ENCODE measurements around the gene RABL3.
"Not testable (repeated sequence)": the region's sequence is repeated elsewhere in the genome, so short reads cannot be mapped to it uniquely, and the experiment has no call there.

RABL3 gene

GRCh38 chr3:120766576-120766975 lies 24.3 kb upstream of the RABL3 start:
- H3K27me3 ChIP-seq (ENCODE audit: insufficient read depth, low read length), result no peaks in the 10 kb centered on the region
- peaks cover 19% of the 10 kb centered on the region for H3K4me1 ChIP-seq (ENCODE audit: insufficient read depth, low read length)
- no peak overlapping the region for H3K27ac ChIP-seq (ENCODE audit: low read length)
- H3K9me3 ChIP-seq (ENCODE audit: insufficient read depth, low read depth, low read length), result no peaks in the 10 kb centered on the region
- no peak overlapping the region for H3K9ac ChIP-seq (ENCODE audit: low read depth, low read length)
- peaks cover 12% of the 10 kb centered on the region; the same call in 1 of the 2 replicates for H3K36me3 ChIP-seq (ENCODE audit: insufficient read depth, low read depth, low read length)
- H3K4me3 ChIP-seq (ENCODE audit: low read length), result no peak overlapping the region

DNA sequence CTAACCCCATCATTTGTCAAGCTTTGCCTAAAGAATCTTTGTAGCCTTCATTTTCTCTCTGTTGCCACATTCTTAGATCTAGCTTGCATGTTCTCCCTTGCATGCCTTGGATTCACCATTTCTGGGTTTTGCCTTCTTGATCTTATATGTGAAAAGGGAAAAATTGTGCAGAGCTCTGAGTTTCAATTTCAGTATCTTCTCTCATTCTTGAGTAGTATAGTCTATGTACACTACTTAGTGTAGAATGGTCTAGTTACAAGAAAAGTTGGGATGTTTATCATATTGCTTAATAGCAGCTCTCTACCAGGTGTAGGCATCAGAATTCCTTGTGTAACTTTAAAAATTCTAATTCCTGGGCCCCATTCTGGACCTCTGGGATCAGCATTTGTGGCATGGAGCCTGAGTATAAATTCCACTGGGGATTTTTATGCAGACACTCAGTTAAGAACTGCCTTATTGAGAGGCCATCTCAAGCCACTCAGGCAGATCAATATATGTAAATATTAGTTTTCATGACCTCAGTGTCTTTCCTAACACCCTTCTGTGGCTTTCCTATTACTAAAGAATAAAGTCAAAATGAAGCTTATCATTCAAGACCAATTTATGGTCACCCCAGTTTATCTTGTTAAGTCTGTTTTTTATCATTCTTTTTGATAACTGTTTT lies 23.6 kb upstream of the RABL3 start:
- Histone ChIP-seq H3K4me3 (ENCODE audit: low read length) (no peak overlapping the region), H3K27me3 (ENCODE audit: insufficient read depth, low read length) (no peaks in the 10 kb centered on the region), H3K4me1 (ENCODE audit: insufficient read depth, low read length) (peaks cover 18% of the 10 kb centered on the region), H3K27ac (ENCODE audit: low read length) (no peak overlapping the region), H3K36me3 (ENCODE audit: insufficient read depth, low read depth, low read length) (peaks cover 6% of the 10 kb centered on the region; the same call in 1 of the 2 replicates), H3K9ac (ENCODE audit: low read depth, low read length) (no peak overlapping the region), H3K9me3 (ENCODE audit: insufficient read depth, low read depth, low read length) (no peaks in the 10 kb centered on the region)

- Histone ChIP-seq H3K4me3 (ENCODE audit: low read length) (no peak overlapping the region), H3K27me3 (ENCODE audit: insufficient read depth, low read length) (no peaks in the 10 kb centered on the region), H3K9me3 (ENCODE audit: insufficient read depth, low read depth, low read length) (no peaks in the 10 kb centered on the region), H3K4me1 (ENCODE audit: insufficient read depth, low read length) (peaks cover 18% of the 10 kb centered on the region), H3K27ac (ENCODE audit: low read length) (no peak overlapping the region), H3K9ac (ENCODE audit: low read depth, low read length) (peak overlapping the region; percentile 2; the same call in 1 of the 2 replicates), H3K36me3 (ENCODE audit: insufficient read depth, low read depth, low read length) (no peaks in the 10 kb centered on the region)
These were observed 21.9 kb upstream of the RABL3 start for GRCh38 chr3:120764206-120764605.

- Histone ChIP-seq H3K27me3 (ENCODE audit: insufficient read depth, low read length) (no peaks in the 10 kb centered on the region), H3K36me3 (ENCODE audit: insufficient read depth, low read depth, low read length) (no peaks in the 10 kb centered on the region), H3K4me1 (ENCODE audit: insufficient read depth, low read length) (peaks cover 18% of the 10 kb centered on the region), H3K9ac (ENCODE audit: low read depth, low read length) (no peak overlapping the region), H3K27ac (ENCODE audit: low read length) (no peak overlapping the region), H3K9me3 (ENCODE audit: insufficient read depth, low read depth, low read length) (no peaks in the 10 kb centered on the region), H3K4me3 (ENCODE audit: low read length) (no peak overlapping the region)
These were observed 21.3 kb upstream of the RABL3 start for GRCh38 chr3:120763601-120764000.

DNA sequence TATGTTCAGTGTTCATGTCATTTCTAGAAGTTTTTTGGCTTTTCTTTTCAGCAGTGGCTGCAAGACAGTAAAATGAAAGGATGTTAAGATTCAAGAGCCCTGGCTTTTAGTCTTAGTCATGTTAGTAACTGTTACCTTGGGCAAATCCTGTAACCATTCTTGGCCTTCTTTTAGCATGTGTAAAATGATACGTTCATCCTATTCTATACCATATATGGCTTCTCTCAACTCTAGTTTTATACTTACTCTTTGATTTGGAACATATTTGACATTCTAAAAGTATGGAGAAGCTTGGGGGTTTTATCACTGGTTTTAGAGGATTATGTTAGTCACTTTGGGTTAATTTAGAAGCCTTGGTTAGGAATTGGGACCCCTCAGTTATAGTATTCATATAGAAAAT lies 20.3 kb upstream of the RABL3 start:
- H3K9ac ChIP-seq (ENCODE audit: low read depth, low read length), result no peak overlapping the region
- no peaks in the 10 kb centered on the region for H3K27me3 ChIP-seq (ENCODE audit: insufficient read depth, low read length)
- H3K9me3 ChIP-seq (ENCODE audit: insufficient read depth, low read depth, low read length), result no peaks in the 10 kb centered on the region
- H3K27ac ChIP-seq (ENCODE audit: low read length), result no peak overlapping the region
- H3K4me3 ChIP-seq (ENCODE audit: low read length), result no peak overlapping the region
- H3K36me3 ChIP-seq (ENCODE audit: insufficient read depth, low read depth, low read length), result peaks cover 2% of the 10 kb centered on the region; the same call in 1 of the 2 replicates
- peaks cover 18% of the 10 kb centered on the region for H3K4me1 ChIP-seq (ENCODE audit: insufficient read depth, low read length)

GRCh38 chr3:120758551-120758950 lies 16.2 kb upstream of the RABL3 start:
- not testable (repeated sequence) for H3K4me1 ChIP-seq (ENCODE audit: insufficient read depth, low read length); H3K9me3 ChIP-seq (ENCODE audit: insufficient read depth, low read depth, low read length); H3K9ac ChIP-seq (ENCODE audit: low read depth, low read length); H3K27me3 ChIP-seq (ENCODE audit: insufficient read depth, low read length); H3K4me3 ChIP-seq (ENCODE audit: low read length); H3K27ac ChIP-seq (ENCODE audit: low read length)
- peaks cover 32% of the 10 kb centered on the region for H3K36me3 ChIP-seq (ENCODE audit: insufficient read depth, low read depth, low read length)

DNA sequence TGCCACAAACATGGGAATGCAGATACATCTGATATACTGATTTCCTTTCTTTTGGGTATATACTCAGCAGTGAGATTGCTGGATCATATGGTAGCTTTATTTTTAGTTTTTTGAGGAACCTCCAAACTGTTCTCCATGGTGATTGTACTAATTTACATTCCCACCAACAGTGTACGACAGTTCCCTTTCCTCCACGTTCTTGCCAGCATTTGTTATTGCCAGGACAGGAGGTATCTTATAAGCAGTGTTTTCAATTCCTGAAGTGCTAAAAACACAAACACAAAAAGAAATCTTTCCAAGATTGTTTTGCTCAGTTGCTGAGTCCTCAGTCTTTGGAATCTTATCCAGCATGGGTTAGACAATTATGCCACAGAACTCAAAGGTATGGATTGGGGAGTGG lies 13.7 kb upstream of the RABL3 start:
- Histone ChIP-seq H3K27me3 (ENCODE audit: insufficient read depth, low read length) (no peaks in the 10 kb centered on the region), H3K4me3 (ENCODE audit: low read length) (no peak overlapping the region)

GRCh38 chr3:120753810-120754209 lies 11.5 kb upstream of the RABL3 start:
- Histone ChIP-seq H3K36me3 (ENCODE audit: insufficient read depth, low read depth, low read length) (peaks cover 64% of the 10 kb centered on the region), H3K9ac (ENCODE audit: low read depth, low read length) (no peak overlapping the region), H3K4me3 (ENCODE audit: low read length) (no peak overlapping the region), H3K27ac (ENCODE audit: low read length) (no peak overlapping the region), H3K4me1 (ENCODE audit: insufficient read depth, low read length) (peaks cover 3% of the 10 kb centered on the region), H3K9me3 (ENCODE audit: insufficient read depth, low read depth, low read length) (no peaks in the 10 kb centered on the region), H3K27me3 (ENCODE audit: insufficient read depth, low read length) (no peaks in the 10 kb centered on the region)

More for the DNA sequence above, 13.7 kb upstream of the RABL3 start:
- no peaks in the 10 kb centered on the region; the same call in 1 of the 2 replicates for H3K4me1 ChIP-seq (ENCODE audit: insufficient read depth, low read length)
- H3K9me3 ChIP-seq (ENCODE audit: insufficient read depth, low read depth, low read length), result no peaks in the 10 kb centered on the region
- H3K36me3 ChIP-seq (ENCODE audit: insufficient read depth, low read depth, low read length), result peaks cover 55% of the 10 kb centered on the region
- H3K27ac ChIP-seq (ENCODE audit: low read length), result no peak overlapping the region
- no peak overlapping the region for H3K9ac ChIP-seq (ENCODE audit: low read depth, low read length)

GRCh38 chr3:120752865-120753264 lies 10.5 kb upstream of the RABL3 start:
- H3K9ac ChIP-seq (ENCODE audit: low read depth, low read length), result no peak overlapping the region
- peaks cover 64% of the 10 kb centered on the region for H3K36me3 ChIP-seq (ENCODE audit: insufficient read depth, low read depth, low read length)

GRCh38 chr3:120752230-120752629 lies 9.9 kb upstream of the RABL3 start:
- no peaks in the 10 kb centered on the region for H3K9me3 ChIP-seq (ENCODE audit: insufficient read depth, low read depth, low read length)
- H3K4me3 ChIP-seq (ENCODE audit: low read length), result no peak overlapping the region
- H3K27me3 ChIP-seq (ENCODE audit: insufficient read depth, low read length), result no peaks in the 10 kb centered on the region
- peaks cover 60% of the 10 kb centered on the region for H3K36me3 ChIP-seq (ENCODE audit: insufficient read depth, low read depth, low read length)
- H3K4me1 ChIP-seq (ENCODE audit: insufficient read depth, low read length), result peaks cover 3% of the 10 kb centered on the region
- no peak overlapping the region for H3K9ac ChIP-seq (ENCODE audit: low read depth, low read length)
- no peak overlapping the region for H3K27ac ChIP-seq (ENCODE audit: low read length)

More at GRCh38 chr3:120752865-120753264, 10.5 kb upstream of the RABL3 start:
- H3K4me1 ChIP-seq (ENCODE audit: insufficient read depth, low read length), result peaks cover 3% of the 10 kb centered on the region
- H3K9me3 ChIP-seq (ENCODE audit: insufficient read depth, low read depth, low read length), result no peaks in the 10 kb centered on the region
- H3K27me3 ChIP-seq (ENCODE audit: insufficient read depth, low read length), result no peaks in the 10 kb centered on the region
- H3K27ac ChIP-seq (ENCODE audit: low read length), result no peak overlapping the region
- no peak overlapping the region for H3K4me3 ChIP-seq (ENCODE audit: low read length)

GRCh38 chr3:120749843-120750242 lies 7.5 kb upstream of the RABL3 start:
- Histone ChIP-seq H3K4me3 (ENCODE audit: low read length) (no peak overlapping the region), H3K9ac (ENCODE audit: low read depth, low read length) (no peak overlapping the region), H3K27me3 (ENCODE audit: insufficient read depth, low read length) (no peaks in the 10 kb centered on the region), H3K9me3 (ENCODE audit: insufficient read depth, low read depth, low read length) (no peaks in the 10 kb centered on the region), H3K27ac (ENCODE audit: low read length) (no peak overlapping the region), H3K4me1 (ENCODE audit: insufficient read depth, low read length) (peaks cover 3% of the 10 kb centered on the region), H3K36me3 (ENCODE audit: insufficient read depth, low read depth, low read length) (peaks cover 43% of the 10 kb centered on the region)

GRCh38 chr3:120745466-120745865 lies 3.1 kb upstream of the RABL3 start:
- Histone ChIP-seq H3K9me3 (ENCODE audit: insufficient read depth, low read depth, low read length) (no peaks in the 10 kb centered on the region), H3K27ac (ENCODE audit: low read length) (no peak overlapping the region), H3K36me3 (ENCODE audit: insufficient read depth, low read depth, low read length) (peaks cover 3% of the 10 kb centered on the region; the same call in 1 of the 2 replicates), H3K4me3 (ENCODE audit: low read length) (no peak overlapping the region), H3K9ac (ENCODE audit: low read depth, low read length) (no peak overlapping the region), H3K4me1 (ENCODE audit: insufficient read depth, low read length) (peaks cover 17% of the 10 kb centered on the region), H3K27me3 (ENCODE audit: insufficient read depth, low read length) (no peaks in the 10 kb centered on the region)
